Measurements from ENCODE around the gene PLPPR5.

The PLPPR5 gene

DNA sequence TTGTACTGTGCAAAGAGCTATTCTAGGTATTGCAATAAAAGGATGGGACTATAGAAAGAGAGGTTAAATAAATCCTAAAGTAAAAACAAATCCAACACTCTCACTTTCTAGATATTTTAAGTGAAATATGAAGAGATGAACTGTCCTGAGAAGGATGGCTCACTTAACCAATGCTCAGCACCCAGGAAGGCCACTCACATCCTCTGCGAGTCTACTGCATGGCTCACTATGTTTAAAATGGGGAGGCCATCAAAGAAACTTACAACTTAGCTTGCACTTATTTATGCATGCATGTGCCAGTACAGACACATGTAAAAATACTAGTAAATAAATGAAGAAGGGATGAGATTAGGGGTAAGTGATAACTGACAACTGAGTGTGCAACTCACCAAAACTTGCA is 37.5 kb downstream of the PLPPR5 start:
- no peak for DNase-seq

DNA sequence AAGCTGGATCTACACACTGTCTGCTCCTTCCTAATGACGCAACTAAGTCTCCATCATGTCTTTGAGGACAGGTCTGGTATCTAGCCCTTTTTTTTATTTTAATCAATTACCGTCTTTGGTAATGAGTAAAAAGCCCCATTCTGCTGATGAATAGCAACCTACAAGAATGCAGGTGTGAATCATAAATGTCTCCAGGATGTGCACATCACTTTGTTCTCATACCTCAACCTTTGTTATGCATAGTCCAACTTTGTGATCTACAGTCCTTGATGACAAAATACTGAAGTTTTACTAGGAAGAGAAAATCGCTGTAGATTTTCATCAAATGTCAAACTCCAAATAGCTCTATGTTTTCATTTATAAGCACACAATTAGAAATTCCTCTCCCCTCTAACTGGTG is 39.3 kb downstream of the PLPPR5 start:
- DNase-seq: no peak

- no peak for DNase-seq
Observed at GRCh38 chr1:98964198-98964597, 40.5 kb downstream of the PLPPR5 start.

DNA sequence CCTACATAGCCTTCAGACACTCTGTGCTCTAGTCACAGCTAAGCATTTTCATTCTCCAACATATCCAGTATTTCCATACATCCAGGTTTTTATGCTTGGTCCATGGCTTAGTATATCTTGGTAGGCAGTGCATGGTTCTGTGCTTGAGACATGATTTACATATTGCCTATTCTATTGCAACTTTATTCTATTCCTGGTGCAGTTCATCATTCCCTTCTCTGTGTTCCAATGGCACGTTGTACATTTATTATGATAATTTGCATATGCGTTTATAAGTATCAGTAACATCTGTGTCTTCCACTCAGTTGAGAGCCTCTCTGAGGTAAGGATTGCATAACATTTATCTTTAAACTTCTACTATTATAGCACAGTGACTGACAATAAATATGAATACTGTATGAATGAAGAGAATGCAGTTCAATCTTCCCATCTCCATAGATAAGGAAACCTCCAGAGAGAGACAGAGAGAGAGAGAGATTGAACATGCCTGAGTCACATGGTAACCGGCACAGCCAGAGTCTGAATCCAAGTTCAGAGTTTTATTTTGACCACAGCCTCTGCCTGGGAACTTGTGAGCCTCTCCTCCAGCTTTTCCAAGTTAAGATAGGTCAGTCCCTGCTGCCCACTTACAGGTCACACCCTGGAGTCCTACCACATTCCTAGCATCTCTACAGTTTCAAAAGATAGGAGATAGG is 41.5 kb downstream of the PLPPR5 start:
- DNase-seq: no peak

- DNase-seq: no peak
Observed at GRCh38 chr1:98962156-98962555, 42.5 kb downstream of the PLPPR5 start.

DNA sequence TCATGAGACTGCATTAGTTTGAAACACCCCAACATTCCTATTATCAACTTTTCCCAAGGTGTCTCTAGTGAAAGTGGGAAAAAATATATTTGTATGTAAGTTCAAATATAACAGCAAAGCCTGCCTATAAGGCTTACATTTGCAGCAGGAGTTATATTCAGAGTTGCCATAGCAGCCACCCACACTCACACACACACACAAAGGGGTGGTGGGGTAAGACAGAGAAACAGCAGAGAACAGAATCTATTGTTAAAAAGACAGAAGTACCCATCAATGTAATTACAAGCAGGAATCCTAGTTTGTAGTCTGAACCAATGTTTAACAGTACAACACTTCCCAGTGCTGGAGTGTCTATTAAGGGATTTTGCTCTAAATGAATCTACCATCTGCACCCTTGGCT is 55.0 kb downstream of the PLPPR5 start:
- no peak for DNase-seq

DNA sequence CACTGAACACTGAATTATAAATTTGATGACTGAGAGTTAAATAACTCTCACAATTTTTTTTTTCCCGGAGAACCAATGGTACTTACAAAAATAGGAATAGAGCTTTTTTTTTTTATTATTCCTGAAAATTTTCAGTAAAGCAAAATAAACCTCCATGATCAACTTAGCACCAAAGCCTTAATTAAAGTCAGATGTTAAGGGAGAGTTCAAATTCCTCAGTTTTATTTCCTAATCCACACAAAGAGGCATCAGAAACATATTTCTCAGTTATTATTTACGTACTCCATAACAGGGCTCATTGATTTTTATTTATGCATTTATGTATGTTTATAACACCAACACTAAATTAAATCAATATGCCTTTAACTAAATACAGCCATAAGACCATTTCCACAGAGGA is 55.5 kb downstream of the PLPPR5 start:
- no peak for DNase-seq

DNA sequence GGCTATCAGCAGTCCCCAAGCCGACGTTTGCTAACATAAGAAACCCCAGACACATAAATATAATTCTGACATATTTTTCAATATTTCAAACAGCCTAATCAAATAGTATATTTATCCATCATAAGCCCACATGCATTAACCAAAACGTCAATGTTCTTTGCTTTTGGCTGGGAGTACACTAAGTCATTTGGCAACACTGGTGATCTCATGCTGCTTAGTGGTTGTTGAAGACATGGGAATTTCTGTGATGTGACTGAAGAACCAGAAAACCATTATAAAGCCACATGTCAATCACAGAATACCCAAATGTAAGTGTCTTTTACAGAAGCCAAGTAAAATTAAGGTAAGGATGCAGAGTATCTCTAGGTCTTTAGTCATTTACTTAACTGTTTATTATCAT is 57.6 kb downstream of the PLPPR5 start:
- DNase-seq: no peak

GRCh38 chr1:98940722-98941079 is 64.0 kb downstream of the PLPPR5 start:
- no peak for DNase-seq

- DNase-seq: no peak
Observed at GRCh38 chr1:98940069-98940721, 64.5 kb downstream of the PLPPR5 start.

GRCh38 chr1:98939471-98939870 is 65.2 kb downstream of the PLPPR5 start:
- DNase-seq: no peak

DNA sequence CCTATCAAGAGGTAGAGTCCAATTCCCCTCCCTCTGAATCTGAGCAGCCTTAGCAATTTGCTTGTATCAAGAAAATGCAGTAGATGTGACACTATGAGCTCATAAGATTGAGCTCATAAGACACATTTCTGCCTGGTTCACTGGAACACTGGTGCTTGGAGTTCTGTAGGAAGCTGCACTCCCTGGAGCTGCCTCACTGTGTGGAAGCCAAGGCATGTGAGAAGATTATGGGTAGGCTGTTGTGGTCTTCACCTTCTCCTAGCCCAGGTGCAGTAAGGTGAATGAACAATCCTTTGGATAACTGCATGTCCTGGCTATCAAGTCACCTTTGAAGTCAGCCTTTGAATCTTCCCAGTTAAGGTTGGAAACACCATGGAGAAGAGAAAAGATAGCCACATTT is 67.3 kb downstream of the PLPPR5 start:
- DNase-seq: no peak

GRCh38 chr1:98932184-98932583 is 72.5 kb downstream of the PLPPR5 start:
- no peak for DNase-seq

DNA sequence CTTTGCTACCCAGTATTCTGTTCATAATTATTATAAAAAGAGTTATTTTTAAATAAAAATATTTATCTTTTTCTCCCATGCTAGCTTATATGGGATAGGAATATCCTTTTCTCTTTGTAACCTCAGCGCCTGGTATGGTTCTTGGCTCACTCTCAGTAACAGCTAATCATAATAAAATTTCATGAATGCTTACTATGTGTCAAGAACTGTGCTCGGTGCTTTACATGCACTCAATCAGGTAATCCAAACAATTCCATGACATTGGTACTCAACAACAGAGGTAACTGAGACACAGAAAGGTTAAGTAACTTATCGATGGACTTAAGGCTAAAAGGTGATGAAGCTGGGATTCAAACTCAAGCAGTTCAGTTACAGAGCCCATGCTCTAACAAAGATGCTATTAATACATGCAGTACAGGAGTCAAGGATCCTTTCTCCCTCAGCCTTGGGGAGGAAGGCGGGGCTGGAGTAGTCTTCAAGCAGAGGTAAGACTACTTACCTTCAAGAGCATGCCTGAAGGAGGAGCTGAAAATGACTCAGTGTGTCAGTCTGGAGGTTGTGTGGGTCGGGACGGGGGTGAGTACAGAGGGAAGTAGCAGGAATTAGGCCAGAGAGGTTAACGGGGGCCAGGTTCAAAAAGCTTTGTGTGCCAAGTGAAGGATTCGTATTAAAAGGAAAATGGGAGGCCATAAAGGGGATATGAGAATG is 73.4 kb downstream of the PLPPR5 start:
- DNase-seq: no peak

- DNase-seq: no peak
Observed at GRCh38 chr1:98929437-98929836, 75.2 kb downstream of the PLPPR5 start.

DNA sequence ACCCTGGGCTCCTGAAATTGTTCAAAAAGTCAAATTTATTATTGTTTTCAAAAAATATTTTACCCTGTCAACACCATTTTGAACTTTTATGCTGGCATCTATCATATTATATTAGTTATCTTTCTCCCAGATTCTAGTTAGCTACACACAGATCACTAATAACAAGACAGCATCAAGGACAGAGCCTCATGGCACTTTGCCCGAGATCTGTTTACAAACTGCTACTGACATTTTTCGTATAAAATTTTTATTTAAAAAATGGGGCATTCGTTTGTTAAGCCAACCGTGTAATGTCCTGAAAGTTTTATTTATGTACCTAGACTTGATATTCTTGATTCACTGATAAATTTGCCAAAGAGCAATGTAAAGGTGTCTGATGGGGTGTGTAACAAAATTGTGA is 78.1 kb downstream of the PLPPR5 start:
- no peak for DNase-seq

GRCh38 chr1:98924977-98925376 is 79.7 kb downstream of the PLPPR5 start:
- DNase-seq: no peak

GRCh38 chr1:98923667-98924066 is 81.0 kb downstream of the PLPPR5 start:
- DNase-seq: no peak

DNA sequence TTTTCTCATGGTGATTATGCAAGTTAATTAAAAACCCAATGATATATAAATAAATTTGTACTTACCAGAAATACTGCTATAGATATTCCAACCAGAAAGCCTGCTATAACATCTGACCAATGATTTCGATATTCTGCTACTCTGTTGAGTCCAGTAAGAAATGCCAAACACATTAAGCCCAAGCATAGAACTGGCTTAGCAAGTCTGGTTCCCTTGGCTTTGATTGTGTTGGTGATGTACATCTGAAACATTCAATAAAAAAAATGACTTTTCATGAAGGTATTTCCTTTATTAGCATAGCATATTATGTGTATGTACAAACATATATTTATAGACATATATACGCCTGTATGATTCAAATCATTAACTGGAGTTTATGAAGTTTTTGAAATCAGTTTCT is 82.8 kb downstream of the PLPPR5 start:
- DNase-seq: no peak

DNA sequence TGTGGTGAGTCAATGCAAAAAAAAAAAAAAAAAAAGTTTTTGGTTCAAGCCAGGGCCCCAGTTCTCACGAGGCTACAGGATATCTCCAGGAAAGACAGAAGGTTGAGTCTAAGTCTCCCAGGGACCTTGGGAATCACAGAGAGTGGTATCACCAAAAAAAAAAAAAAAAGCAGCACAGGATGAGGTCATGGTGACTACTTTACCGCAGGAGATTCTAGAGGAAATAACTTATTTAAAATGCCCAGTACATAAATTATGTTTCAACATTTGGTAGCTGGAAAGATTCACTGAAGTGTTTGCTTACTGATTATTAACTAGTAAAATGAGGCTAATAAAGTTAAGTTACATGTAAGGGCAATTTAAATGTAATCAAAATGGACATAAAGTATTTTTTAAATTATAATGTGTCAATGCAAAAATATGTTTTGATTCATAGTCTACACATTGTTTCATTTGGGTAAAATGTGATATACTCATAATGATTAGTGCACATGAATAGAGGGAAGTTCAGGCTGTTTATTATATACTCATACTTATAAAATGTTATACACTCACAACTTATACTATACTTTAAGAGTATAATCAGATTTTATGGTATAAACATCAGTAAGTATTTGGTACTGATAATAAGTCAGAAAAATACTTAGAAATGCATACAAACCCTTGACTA is 84.1 kb downstream of the PLPPR5 start:
- no peak for DNase-seq

- DNase-seq: no peak
Observed at GRCh38 chr1:98919652-98920051, 85.0 kb downstream of the PLPPR5 start.

GRCh38 chr1:98919211-98919610 is 85.5 kb downstream of the PLPPR5 start:
- DNase-seq: no peak

- no peak for DNase-seq
Observed at GRCh38 chr1:98914547-98914946, 90.1 kb downstream of the PLPPR5 start.

DNA sequence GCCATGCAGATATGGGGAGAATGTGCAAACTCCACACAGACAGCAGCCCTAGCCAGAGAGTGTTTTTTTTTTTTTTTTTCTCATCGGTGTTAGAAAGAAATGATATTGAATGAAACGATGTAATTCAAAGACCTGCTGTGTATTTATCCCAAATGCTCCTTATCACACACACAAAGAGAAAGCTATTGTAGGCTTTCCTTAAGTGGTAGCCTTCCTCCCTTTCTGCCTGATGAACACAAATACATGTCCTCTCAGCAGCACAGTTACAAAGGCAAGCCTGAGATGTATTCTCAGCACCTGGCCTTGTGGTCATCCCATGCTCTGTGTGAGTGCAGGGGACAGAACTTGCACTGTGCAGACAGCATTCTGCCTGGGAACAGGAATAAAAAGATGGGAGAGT is 93.8 kb downstream of the PLPPR5 start:
- no peak for DNase-seq
